NCI-H187 treated with DMSO at 0.1 percent for 48 hours (cell line): ENCODE measurements around the gene SNX10.

Experiments used
- DNase-seq: peaks from one replicate; lab custom pipeline; 2025; lab: John Stamatoyannopoulos, UW

Gene SNX10

DNA sequence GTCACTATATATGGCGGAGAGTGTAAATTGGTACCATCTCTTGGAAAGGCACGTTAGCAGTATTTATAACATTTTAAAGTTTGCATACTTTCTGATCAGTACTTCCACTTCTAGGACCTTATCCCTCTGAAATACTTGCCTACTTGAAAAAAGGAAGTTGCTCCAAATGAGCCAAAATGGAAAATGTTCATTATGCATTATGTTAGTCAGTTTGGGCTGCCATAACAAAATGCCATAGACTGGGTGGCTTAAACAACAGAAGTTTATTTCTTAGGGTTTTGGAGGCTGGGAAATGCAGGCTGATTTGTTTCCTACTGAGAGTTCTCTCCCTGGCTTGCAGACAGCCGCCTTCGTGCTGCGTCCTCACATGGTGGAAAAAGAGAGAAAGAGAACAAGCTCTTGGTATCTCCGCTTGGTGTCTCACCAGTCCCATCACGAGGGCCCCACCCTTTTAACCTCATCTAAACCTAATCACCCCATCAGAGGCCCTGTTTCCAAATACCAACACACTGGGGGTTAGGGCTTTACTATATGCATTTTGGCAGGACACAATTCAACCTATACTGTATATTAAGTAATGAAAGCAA lies 6.9 kb downstream of the SNX10 start:
- no peak for DNase-seq

- DNase-seq = no peak
These were observed 13.6 kb downstream of the SNX10 start for GRCh38 chr7:26305090-26305868.

- no peak for DNase-seq
These were observed 14.4 kb downstream of the SNX10 start for GRCh38 chr7:26305869-26306665.

- DNase-seq = no peak
These were observed 15.1 kb downstream of the SNX10 start for GRCh38 chr7:26306790-26307189.

GRCh38 chr7:26307226-26307625 lies 15.6 kb downstream of the SNX10 start:
- no peak for DNase-seq

DNA sequence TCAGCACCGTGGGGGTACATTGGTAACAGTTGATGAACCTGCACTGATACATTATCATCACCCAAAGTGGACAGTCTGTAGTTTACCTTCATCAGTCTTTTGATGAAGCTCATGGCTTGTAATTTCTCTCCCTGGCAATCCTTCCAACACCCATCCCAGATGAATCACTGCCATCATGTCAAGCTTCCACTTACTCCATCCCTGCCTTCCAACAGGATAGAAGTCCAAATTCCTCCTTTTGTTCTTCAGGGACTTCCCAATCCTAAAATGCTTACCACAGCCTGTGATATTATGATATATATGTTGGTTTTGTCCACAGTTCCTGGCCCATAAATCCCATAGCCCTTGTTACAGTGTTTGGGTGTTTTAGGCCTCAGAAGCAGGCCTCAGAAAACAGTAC lies 16.1 kb downstream of the SNX10 start:
- DNase-seq = no peak

GRCh38 chr7:26308551-26308950 lies 16.9 kb downstream of the SNX10 start:
- DNase-seq = no peak

- DNase-seq = no peak
These were observed 17.4 kb downstream of the SNX10 start for GRCh38 chr7:26309089-26309488.

DNA sequence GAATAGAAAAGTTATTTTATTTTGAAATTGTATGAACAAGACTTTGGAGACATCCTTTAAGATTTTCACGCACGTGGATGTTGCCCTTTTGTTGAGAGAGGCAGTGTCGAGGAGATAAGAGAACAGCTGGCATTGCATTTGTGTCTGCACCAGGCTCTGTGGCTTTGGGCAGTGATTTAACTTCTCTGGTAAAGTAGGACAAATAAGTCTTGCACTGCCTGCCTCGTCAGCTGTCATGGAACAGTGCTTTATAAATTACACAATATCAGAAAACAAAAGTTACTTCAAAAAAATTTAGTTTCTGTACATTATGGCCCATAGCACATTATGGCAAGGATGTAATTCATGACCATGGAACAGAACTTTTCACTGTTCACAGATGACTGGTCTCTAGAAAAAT lies 20.1 kb downstream of the SNX10 start:
- DNase-seq = no peak

DNA sequence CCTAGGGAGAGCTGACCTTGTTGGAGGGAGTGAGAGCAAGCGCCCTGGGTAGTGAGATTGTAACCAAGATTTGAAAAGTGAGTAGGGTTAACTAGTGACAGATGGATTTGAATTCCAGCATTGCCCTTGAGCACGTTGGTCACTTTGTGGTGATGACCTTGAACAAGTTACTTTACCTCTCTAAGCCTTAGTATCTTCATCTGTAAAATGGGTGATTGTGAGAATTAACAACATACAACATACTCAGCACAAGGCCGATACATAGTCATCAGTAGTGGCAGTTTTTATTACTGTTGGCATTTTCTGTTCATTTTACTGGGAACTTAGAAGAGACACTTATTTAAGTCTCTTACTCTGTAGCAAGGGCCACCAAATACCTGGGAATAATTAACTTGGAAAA lies 25.5 kb downstream of the SNX10 start:
- no peak for DNase-seq

DNA sequence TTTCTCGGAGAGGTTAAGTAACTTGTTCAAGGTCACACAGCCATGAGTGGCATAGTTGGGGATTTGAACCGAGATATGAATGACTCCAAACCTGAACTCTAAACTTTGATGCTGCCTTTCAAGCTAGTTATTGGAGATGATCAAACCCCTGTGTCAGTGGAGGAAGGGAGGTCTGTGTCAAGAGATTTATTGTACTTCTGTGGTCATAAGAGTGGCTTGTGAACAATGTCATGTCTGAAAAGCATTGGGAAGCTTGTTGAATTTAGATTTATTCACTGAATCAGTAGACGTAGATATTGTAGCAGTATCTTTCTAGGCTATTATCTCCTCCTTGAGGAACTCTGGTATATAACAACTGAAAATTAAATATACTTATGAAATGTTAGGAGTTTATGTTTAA lies 27.3 kb downstream of the SNX10 start:
- no peak for DNase-seq

DNA sequence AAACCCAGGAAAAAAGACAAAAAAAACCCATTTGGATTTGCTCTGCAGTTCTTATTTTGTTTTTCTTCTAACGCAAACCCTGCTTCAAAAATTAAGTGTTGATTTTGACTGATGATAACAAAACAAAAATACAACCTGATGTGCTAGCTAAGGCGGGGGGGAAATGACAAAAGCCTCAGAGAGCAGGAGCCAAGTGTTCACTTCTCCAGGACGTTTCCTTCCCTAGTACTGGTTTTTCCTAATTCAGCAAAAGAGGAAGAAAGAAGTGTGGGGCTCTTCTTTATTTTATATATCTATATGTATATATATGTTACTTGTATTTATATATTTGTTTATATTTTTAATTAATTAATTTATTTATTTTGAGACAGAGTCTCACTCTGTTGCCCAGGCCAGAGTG lies 28.0 kb downstream of the SNX10 start:
- DNase-seq = no peak

GRCh38 chr7:26320878-26321277 lies 29.2 kb downstream of the SNX10 start:
- no peak for DNase-seq

- DNase-seq = no peak
These were observed 29.8 kb downstream of the SNX10 start for GRCh38 chr7:26321435-26321834.

DNA sequence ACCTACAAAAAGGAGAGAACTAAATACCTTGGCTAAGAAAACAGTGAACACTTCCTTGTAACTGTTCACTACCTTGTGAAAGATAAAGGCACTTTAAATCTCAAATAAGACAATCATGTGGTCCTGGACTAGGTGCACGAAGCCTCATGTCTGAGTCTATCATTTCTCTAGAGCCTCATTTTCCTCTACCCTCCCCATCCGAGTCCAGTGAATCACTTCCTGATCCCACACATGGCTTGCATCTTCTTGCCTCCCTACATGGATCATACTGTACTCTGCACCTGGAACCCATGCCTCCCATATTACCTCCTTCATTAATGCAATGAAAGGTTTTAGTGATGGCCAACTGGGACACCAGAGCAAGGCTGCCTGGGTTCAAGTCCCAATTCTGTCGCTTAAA lies 34.5 kb downstream of the SNX10 start:
- no peak for DNase-seq

GRCh38 chr7:26328498-26329390 lies 37.1 kb downstream of the SNX10 start:
- no peak for DNase-seq

DNA sequence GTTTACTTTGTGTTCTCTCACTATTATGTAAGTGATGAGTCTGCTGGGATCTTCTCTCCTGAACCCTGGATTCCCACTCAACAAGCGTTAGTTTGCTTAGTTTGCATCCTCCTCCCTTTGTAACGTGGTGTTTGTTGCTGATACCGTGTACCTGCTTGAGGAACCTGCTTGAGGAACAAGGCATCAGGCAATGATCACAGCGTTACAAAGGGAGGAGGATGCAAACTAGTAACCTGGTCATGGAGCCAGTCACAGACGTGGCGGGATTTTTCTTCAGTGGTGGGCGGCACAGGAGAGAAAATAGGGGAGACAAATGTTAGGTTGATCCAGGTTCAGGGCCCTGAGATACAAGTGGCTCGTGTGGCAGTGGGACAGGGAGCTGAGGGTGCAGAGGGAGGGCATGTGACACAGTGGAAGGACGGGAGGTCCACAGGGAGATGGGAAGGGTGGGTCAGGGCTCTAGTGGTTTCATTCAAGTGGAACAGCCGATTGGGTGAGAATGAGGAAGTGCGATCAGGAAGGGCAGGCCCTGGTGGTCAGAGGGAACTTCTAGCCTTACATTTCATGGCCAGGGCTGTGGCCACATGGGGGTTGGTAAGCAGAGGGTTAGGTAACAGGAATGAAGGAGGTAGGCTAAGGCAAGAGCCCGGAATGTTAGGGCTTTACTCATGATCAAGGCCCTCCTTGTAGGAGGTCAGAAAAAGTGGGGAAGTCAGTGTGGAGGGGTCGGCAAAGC lies 38.0 kb downstream of the SNX10 start:
- DNase-seq = no peak

DNA sequence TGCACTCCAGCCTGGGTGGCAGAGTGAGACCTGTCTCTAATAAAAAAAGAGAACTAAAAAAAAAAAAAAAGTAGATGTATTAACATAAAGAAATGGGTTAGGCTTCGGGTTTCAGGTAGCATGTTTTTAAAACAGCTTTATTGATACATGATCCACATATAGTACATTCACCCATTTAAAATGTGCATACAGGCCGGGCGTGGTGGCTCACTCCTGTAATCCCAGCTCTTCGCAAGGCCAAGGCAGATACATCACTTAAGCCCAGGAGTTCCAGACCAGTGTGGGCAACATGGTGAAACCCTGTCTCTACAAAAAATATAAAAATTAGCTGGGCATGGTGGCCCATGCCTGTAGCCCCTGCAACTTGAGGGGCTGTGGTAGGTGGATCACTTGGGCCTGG lies 39.5 kb downstream of the SNX10 start:
- DNase-seq = no peak

GRCh38 chr7:26331789-26332188 lies 40.1 kb downstream of the SNX10 start:
- DNase-seq = no peak

DNA sequence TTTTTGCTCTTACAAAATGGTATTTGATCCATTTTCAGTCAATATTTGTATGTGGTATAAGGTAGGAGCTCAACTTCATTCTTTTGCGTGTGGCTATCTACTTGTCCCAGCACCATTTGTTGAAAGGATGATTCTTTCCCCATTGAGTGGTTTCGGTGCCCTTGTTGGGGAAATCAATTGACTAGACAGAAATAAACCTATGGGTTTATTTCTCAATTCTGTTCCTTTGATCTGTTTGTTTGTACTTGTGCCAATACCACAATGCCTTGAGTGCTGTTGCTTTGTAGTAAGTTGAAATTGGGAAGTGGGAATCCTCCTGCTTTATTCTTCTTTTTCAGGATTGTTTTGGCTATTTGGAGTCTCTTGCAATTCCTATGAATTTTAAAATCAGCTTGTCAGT lies 41.0 kb downstream of the SNX10 start:
- DNase-seq = no peak

DNA sequence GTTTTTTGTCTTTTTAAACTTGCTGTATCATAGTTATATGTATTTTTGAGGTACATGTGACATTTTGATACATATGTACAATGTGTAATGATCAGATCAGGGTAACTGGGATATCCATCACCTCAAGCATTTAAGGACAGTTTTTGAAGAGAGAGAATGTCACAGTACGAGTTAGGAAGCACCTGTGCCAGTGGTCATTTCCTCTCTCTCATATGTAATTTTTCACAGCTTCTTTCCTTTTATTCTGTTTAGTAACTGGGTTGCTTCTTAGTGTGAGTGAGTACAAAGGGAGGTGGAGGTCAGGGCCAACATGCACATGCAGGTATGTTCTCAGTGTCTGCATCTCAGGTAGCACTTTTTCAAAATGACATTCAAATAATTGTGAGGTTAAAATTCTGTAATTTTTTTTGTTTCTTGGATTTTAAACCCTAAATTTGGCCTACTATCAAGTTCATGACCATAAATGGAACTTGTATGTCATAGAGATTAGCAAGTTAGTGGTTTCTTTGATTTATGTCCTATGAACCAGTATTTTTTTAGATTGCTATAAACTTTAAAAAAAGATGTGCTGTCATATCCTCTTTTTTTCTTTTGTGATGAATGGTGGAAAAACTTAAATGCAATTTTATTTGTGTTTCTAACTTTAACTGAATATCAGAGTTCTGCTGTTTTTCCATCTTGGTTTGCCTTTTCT lies 42.7 kb downstream of the SNX10 start:
- no peak for DNase-seq
